Trophoblast cell (in vitro differentiated cells and primary cell): ENCODE results near the gene IMPDH1.

Source experiments
- DNase-seq, 2 donors: peaks; one replicate each; pipeline ENCODE4 v3.0.0-alpha.2; 2016
- H2AFZ ChIP-seq: 2 replicates; pipeline ENCODE4 v1.6.1; 2013; ENCODE audit warnings: low read length, moderate library complexity, mild to moderate bottlenecking; ENCODE audit not compliant: insufficient read depth, poor library complexity
- H2AK5ac ChIP-seq: 2 replicates; pipeline ENCODE4 v1.6.1; 2013; ENCODE audit warnings: mild to moderate bottlenecking, low read length
- H2BK120ac ChIP-seq: 2 replicates; pipeline ENCODE4 v1.6.1; 2013; ENCODE audit warnings: low read length, mild to moderate bottlenecking, moderate library complexity; ENCODE audit not compliant: insufficient read depth, poor library complexity
- H2BK12ac ChIP-seq: 2 replicates; pipeline ENCODE4 v1.6.1; 2013; ENCODE audit warnings: mild to moderate bottlenecking, low read length, moderate library complexity
- H2BK5ac ChIP-seq: 2 replicates; pipeline ENCODE4 v1.6.1; 2013; ENCODE audit warnings: low read length, low read depth, moderate library complexity, mild to moderate bottlenecking; ENCODE audit not compliant: poor library complexity
- H3K14ac ChIP-seq: 2 replicates; pipeline ENCODE4 v1.6.1; 2013; ENCODE audit warnings: mild to moderate bottlenecking, low read length
- H3K18ac ChIP-seq: 2 replicates; pipeline ENCODE4 v1.6.1; 2013; ENCODE audit warnings: mild to moderate bottlenecking, low read length
- H3K23ac ChIP-seq: 2 replicates; pipeline ENCODE4 v1.6.1; 2013; ENCODE audit warnings: low read length
- H3K27ac ChIP-seq: 2 replicates; pipeline ENCODE4 v1.5.1; 2013; ENCODE audit warnings: low read depth, mild to moderate bottlenecking, inconsistent platforms, low read length, moderate library complexity
- H3K27me3 ChIP-seq: 2 replicates; pipeline ENCODE4 v1.6.1; 2013; ENCODE audit warnings: inconsistent platforms, mild to moderate bottlenecking, low read length, moderate library complexity; ENCODE audit not compliant: insufficient read depth
- H3K36me3 ChIP-seq, 2 experiments: 1 replicate in 1 of 2; 2 replicates in 1 of 2; pipeline ENCODE4 v1.6.1; 2013; ENCODE audit warnings: low read length in 2 of 2, mild to moderate bottlenecking in 2 of 2, moderate library complexity in 1 of 2; ENCODE audit not compliant: insufficient read depth in 2 of 2, control insufficient read depth in 1 of 2
- H3K4ac ChIP-seq: 2 replicates; pipeline ENCODE4 v1.6.1; 2013; ENCODE audit warnings: low read depth, mild to moderate bottlenecking, low read length, moderate library complexity
- H3K4me1 ChIP-seq, 2 experiments: 1 replicate in 1 of 2; 2 replicates in 1 of 2; pipeline ENCODE4 v1.6.1; 2013; ENCODE audit warnings: low read length in 2 of 2, mild to moderate bottlenecking in 2 of 2, moderate library complexity in 1 of 2; ENCODE audit not compliant: insufficient read depth in 2 of 2, control insufficient read depth in 1 of 2
- H3K4me2 ChIP-seq: 2 replicates; pipeline ENCODE4 v1.6.1; 2013; ENCODE audit warnings: inconsistent platforms, mild to moderate bottlenecking, low read length, moderate library complexity
- H3K4me3 ChIP-seq: 2 replicates; pipeline ENCODE4 v1.5.1; 2013; ENCODE audit warnings: mild to moderate bottlenecking, low read depth, low read length, inconsistent platforms
- H3K79me1 ChIP-seq: one replicate; pipeline ENCODE4 v1.6.1; 2013; ENCODE audit warnings: low read length
- H3K79me2 ChIP-seq: 2 replicates; pipeline ENCODE4 v1.6.1; 2013; ENCODE audit warnings: low read length, mild to moderate bottlenecking; ENCODE audit not compliant: control insufficient read depth, insufficient read depth, poor library complexity
- H3K9ac ChIP-seq: 2 replicates; pipeline ENCODE4 v1.6.1; 2013; ENCODE audit warnings: mild to moderate bottlenecking, low read length
- H3K9me3 ChIP-seq: 2 replicates; pipeline ENCODE4 v1.6.1; 2013; ENCODE audit warnings: low read depth, mild to moderate bottlenecking, control low read depth, inconsistent platforms, low read length; ENCODE audit not compliant: insufficient read depth
- H4K12ac ChIP-seq: 2 replicates; pipeline ENCODE4 v1.6.1; 2013; ENCODE audit warnings: low read depth, mild to moderate bottlenecking, low read length, moderate library complexity
- H4K8ac ChIP-seq: 2 replicates; pipeline ENCODE4 v1.6.1; 2013; ENCODE audit warnings: low read depth, mild to moderate bottlenecking, low read length, moderate library complexity
- H4K91ac ChIP-seq: one replicate; pipeline ENCODE4 v1.6.1; 2013; ENCODE audit warnings: low read depth, mild to moderate bottlenecking, low read length, moderate library complexity
- WGBS: extraction: QIAGEN DNeasy Blood & Tissue Kit; methylation state at CpG from one replicate; pipeline ENCODE4 v1.1.7; 2013; ENCODE audit warnings: missing lambda C conversion rate; ENCODE audit not compliant: insufficient read length, insufficient coverage; ENCODE audit errors: extremely low coverage; 5-methylcytosine and 5-hydroxymethylcytosine counted together

Gene IMPDH1

GRCh38 chr7:128425850-128426249 lies 16.1 kb upstream of the IMPDH1 start:
- Histone ChIP-seq H3K27ac (no peak overlapping the region), H3K4ac (no peak overlapping the region), H2BK12ac (no peak overlapping the region), H3K79me1 (no peaks in the 10 kb centered on the region), H4K12ac (no peak overlapping the region), H3K23ac (no peak overlapping the region), H3K4me3 (no peak overlapping the region), H3K9me3 (peaks cover 1% of the 10 kb centered on the region), H3K4me2 (no peak overlapping the region), H2BK5ac (no peak overlapping the region), H3K79me2 (no peaks in the 10 kb centered on the region), H4K8ac (no peak overlapping the region), H3K18ac (no peak overlapping the region), H3K4me1 (peaks cover 5% of the 10 kb centered on the region in 2 experiments), H3K27me3 (no peaks in the 10 kb centered on the region), H2AFZ (no peak overlapping the region), H3K9ac (no peak overlapping the region), H3K36me3 (no peaks in the 10 kb centered on the region), H4K91ac (no peak overlapping the region), H2BK120ac (no peak overlapping the region), H2AK5ac (no peak overlapping the region), H3K14ac (no peak overlapping the region)
- peak; percentile 50 to 83 for DNase-seq
- no CpG with 5 or more reads among the region's 4 CpGs for WGBS

GRCh38 chr7:128424686-128425275 lies 15.0 kb upstream of the IMPDH1 start:
- no peak for DNase-seq
- Histone ChIP-seq H4K8ac (no peak overlapping the region), H3K14ac (no peak overlapping the region), H3K4me3 (no peak overlapping the region), H3K27me3 (no peaks in the 10 kb centered on the region), H4K12ac (no peak overlapping the region), H3K23ac (no peak overlapping the region), H3K79me1 (no peaks in the 10 kb centered on the region), H3K27ac (no peak overlapping the region), H2BK5ac (no peak overlapping the region), H3K4me1 (no peaks in the 10 kb centered on the region), H2AK5ac (no peak overlapping the region), H3K36me3 (no peaks in the 10 kb centered on the region), H3K18ac (no peak overlapping the region), H2BK120ac (no peak overlapping the region), H4K91ac (no peak overlapping the region), H3K4ac (no peak overlapping the region), H3K9ac (no peak overlapping the region), H3K4me2 (no peak overlapping the region), H3K79me2 (no peaks in the 10 kb centered on the region), H2AFZ (no peak overlapping the region), H3K9me3 (peaks cover 1% of the 10 kb centered on the region), H2BK12ac (no peak overlapping the region)
- WGBS = no CpG with 5 or more reads among the region's 1 CpG

GRCh38 chr7:128422842-128423241 lies 13.1 kb upstream of the IMPDH1 start:
- no peak overlapping the region for H3K14ac ChIP-seq
- no peak overlapping the region for H4K91ac ChIP-seq
- H4K12ac ChIP-seq = no peak overlapping the region
- no peaks in the 10 kb centered on the region for H3K4me1 ChIP-seq
- H2BK120ac ChIP-seq = no peak overlapping the region
- no peak overlapping the region for H3K4me3 ChIP-seq
- no peak overlapping the region for H3K18ac ChIP-seq
- no peak for DNase-seq
- H3K79me1 ChIP-seq = no peaks in the 10 kb centered on the region
- H3K27me3 ChIP-seq = no peaks in the 10 kb centered on the region
- H3K9ac ChIP-seq = no peak overlapping the region
- no peak overlapping the region for H3K27ac ChIP-seq
- no CpG with 5 or more reads among the region's 3 CpGs for WGBS
- H2AFZ ChIP-seq = no peak overlapping the region
- H2BK5ac ChIP-seq = no peak overlapping the region
- H2BK12ac ChIP-seq = no peak overlapping the region
- H3K79me2 ChIP-seq = no peaks in the 10 kb centered on the region
- no peak overlapping the region for H3K4ac ChIP-seq
- H3K9me3 ChIP-seq = peaks cover 1% of the 10 kb centered on the region
- no peaks in the 10 kb centered on the region for H3K36me3 ChIP-seq
- H4K8ac ChIP-seq = no peak overlapping the region
- H2AK5ac ChIP-seq = no peak overlapping the region
- no peak overlapping the region for H3K23ac ChIP-seq
- no peak overlapping the region for H3K4me2 ChIP-seq

GRCh38 chr7:128422037-128422436 lies 12.3 kb upstream of the IMPDH1 start:
- Histone ChIP-seq H3K4me2 (no peak overlapping the region), H3K27ac (no peak overlapping the region), H2AFZ (no peak overlapping the region), H3K4me1 (no peaks in the 10 kb centered on the region), H3K36me3 (no peaks in the 10 kb centered on the region), H2BK120ac (no peak overlapping the region), H3K4me3 (peak overlapping the region; percentile 59), H3K23ac (no peak overlapping the region), H3K79me1 (no peaks in the 10 kb centered on the region), H4K8ac (no peak overlapping the region), H3K9me3 (peaks cover 1% of the 10 kb centered on the region), H2AK5ac (no peak overlapping the region), H2BK5ac (no peak overlapping the region), H3K27me3 (no peaks in the 10 kb centered on the region), H3K14ac (no peak overlapping the region), H3K79me2 (no peaks in the 10 kb centered on the region), H4K12ac (no peak overlapping the region), H4K91ac (no peak overlapping the region), H2BK12ac (no peak overlapping the region), H3K18ac (no peak overlapping the region), H3K4ac (no peak overlapping the region), H3K9ac (no peak overlapping the region)
- WGBS = no CpG with 5 or more reads among the region's 1 CpG
- no peak for DNase-seq
